IPS-18a (cell line): ENCODE data around the gene LDLRAD2.

Experiments used
- H3K27ac ChIP-seq: one replicate; pipeline ENCODE4 v1.5.1; 2013; ENCODE audit warnings: low read length
- H3K27me3 ChIP-seq: one replicate; pipeline ENCODE4 v1.6.1; 2013; ENCODE audit warnings: mild to moderate bottlenecking, low read length; ENCODE audit not compliant: control insufficient read depth, insufficient read depth
- H3K36me3 ChIP-seq: one replicate; pipeline ENCODE4 v1.6.1; 2013; ENCODE audit warnings: low read depth, low read length; ENCODE audit not compliant: control insufficient read depth
- H3K4me1 ChIP-seq: one replicate; pipeline ENCODE4 v1.6.1; 2013; ENCODE audit warnings: low read depth, low read length; ENCODE audit not compliant: control insufficient read depth
- H3K4me3 ChIP-seq: one replicate; pipeline ENCODE4 v1.5.1; 2013; ENCODE audit warnings: low read length
- H3K9ac ChIP-seq: one replicate; pipeline ENCODE4 v1.6.1; 2013; ENCODE audit warnings: mild to moderate bottlenecking, low read length, moderate library complexity
- H3K9me3 ChIP-seq: one replicate; pipeline ENCODE4 v1.6.1; 2013; ENCODE audit warnings: low read depth, low read length; ENCODE audit not compliant: control insufficient read depth

Gene LDLRAD2

DNA sequence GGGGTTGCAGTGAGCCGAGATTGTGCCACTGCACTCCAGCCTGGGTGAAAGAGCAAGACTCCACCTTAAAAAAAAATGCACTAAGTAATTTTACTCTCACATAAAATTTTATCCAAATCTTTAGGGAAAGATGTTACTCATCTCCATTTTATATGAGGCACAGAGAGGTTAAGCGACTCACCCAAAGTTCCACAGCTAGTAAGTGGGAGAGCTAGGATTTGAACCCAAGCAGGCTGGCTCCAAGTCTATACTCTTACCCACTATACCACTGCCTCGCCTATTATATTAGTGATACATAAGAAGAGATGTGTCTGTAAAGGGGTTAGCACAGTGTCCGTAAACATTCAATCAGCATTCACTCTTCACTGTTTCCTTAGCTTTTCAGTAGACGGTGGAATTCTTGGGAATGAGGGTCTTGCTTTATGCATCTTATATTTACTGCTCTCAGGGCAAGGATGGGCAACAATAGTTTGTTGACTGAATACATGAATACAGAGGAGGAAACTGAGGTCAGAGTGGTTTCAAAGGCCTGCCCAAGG lies 15.1 kb downstream of the LDLRAD2 start:
- Histone ChIP-seq H3K4me3 (no peak overlapping the region), H3K27ac (no peak overlapping the region), H3K4me1 (no peaks in the 10 kb centered on the region), H3K9ac (no peak overlapping the region), H3K9me3 (no peaks in the 10 kb centered on the region), H3K27me3 (no peaks in the 10 kb centered on the region), H3K36me3 (peaks cover 28% of the 10 kb centered on the region)

DNA sequence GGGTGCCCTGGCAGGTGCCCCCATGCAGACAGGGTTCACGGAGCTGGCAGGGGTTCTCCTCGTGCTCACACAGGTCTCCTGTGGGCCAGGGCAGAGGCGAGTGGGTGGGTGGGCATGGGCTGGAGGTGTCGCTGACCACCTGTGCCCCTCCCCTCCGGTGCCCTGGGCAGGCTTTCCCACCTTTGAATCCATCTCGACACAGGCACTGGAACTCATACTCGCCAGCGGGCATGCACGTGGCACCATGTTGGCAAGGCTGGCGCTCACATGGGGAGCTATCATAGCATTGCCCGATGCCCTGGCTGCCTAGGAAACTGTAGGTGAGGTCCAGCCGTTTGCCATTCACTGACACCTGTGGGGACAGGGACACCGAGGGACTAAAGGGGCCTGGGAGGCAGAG lies 16.0 kb downstream of the LDLRAD2 start:
- H3K27ac ChIP-seq, result no peak overlapping the region
- peaks cover 32% of the 10 kb centered on the region for H3K36me3 ChIP-seq
- no peaks in the 10 kb centered on the region for H3K27me3 ChIP-seq
- no peak overlapping the region for H3K4me3 ChIP-seq
- H3K4me1 ChIP-seq, result no peaks in the 10 kb centered on the region
- H3K9ac ChIP-seq, result no peak overlapping the region
- H3K9me3 ChIP-seq, result no peaks in the 10 kb centered on the region

GRCh38 chr1:21828506-21829210 lies 16.6 kb downstream of the LDLRAD2 start:
- H3K27me3 ChIP-seq, result no peaks in the 10 kb centered on the region
- no peaks in the 10 kb centered on the region for H3K4me1 ChIP-seq
- peaks cover 38% of the 10 kb centered on the region for H3K36me3 ChIP-seq
- no peak overlapping the region for H3K9ac ChIP-seq
- H3K27ac ChIP-seq, result no peak overlapping the region
- no peaks in the 10 kb centered on the region for H3K9me3 ChIP-seq
- no peak overlapping the region for H3K4me3 ChIP-seq

DNA sequence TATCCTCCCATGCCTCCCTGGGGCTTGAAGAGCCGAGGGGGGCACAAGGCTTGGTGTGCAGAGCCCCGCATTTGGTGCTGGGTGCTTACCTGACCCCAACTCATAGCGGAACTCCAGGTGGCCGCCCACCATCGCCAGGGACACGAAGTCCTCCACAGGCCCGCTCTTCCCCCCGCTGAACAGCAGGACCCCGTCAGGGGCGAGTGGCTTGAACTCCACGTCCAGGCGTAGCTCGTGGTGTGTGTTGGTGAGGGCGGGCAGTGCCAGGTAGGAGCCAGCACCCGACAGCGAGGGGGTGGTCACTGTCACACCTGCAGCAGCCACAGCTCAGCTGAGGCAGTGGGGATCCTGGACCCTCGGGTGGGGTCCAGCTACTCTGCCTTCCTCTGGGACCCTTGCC lies 17.2 kb downstream of the LDLRAD2 start:
- Histone ChIP-seq H3K4me3 (no peak overlapping the region), H3K4me1 (no peaks in the 10 kb centered on the region), H3K9me3 (no peaks in the 10 kb centered on the region), H3K9ac (no peak overlapping the region), H3K27ac (no peak overlapping the region), H3K27me3 (no peaks in the 10 kb centered on the region), H3K36me3 (peaks cover 45% of the 10 kb centered on the region)

DNA sequence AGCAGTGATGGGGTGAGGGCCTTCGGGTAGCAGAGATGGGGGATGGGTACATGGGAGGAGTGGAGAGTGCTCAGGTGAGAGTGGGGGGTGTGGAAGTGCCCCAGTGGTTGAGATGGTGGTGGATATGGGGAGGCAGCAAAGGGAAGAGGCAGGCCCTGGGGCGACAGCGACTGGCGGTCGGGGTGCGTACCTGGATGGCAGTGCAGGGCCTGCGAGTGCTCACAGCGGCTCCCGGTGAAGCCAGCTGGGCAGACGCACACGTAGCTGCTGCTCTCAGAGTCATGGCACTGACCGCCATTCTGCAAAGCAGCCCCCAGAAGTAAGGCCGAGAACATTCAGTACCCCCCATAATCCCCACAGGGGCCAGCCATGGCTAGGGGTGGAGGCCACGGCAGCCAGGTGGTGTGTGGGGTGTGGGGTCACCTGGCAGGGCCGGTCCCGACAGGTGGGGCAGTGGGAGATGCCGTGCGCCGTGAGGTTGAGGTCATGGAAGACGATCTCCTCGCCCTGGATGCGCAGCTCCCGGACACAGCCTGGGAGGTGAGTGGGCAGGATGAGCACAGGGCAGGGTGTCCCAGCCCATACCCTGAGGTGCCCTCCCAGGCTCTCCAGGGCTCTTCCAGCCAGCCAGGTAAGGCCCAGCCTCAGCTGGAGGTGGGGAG lies 18.9 kb downstream of the LDLRAD2 start:
- Histone ChIP-seq H3K36me3 (peaks cover 56% of the 10 kb centered on the region), H3K4me1 (no peaks in the 10 kb centered on the region), H3K27me3 (no peaks in the 10 kb centered on the region), H3K9ac (no peak overlapping the region), H3K9me3 (no peaks in the 10 kb centered on the region), H3K4me3 (no peak overlapping the region), H3K27ac (no peak overlapping the region)

- Histone ChIP-seq H3K36me3 (peaks cover 58% of the 10 kb centered on the region), H3K27ac (no peak overlapping the region)
Observed at GRCh38 chr1:21831454-21831970, 19.4 kb downstream of the LDLRAD2 start.

DNA sequence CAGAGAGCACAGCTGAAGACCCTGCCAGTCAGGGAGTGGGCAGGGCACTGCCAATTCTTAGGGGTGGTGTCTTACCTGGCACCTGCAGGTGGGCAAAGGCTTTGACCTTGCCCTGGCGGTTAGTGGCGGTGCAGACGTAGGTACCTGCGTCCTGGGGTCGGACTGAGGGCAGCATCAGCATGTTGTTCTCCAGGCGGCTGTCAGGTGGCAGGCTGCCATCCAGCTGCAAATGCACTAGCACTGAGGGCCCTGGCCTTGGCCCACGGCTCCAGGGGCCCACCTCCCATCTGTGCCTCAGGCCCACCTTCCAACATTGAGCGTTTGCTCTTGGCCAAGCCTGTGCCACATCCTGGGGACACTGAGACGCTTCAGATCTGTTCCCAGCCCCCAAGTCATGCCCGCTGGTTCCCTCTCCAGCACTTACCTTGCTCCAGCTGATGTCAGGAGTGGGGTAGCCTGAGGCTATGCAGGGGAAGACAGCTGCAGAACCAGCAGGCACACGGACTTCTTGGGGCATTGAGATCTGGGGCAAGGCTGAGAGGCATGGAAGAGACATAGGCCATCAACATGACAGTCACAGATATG lies 21.4 kb downstream of the LDLRAD2 start:
- Histone ChIP-seq H3K27me3 (no peaks in the 10 kb centered on the region), H3K9ac (no peak overlapping the region), H3K27ac (no peak overlapping the region), H3K4me1 (no peaks in the 10 kb centered on the region), H3K9me3 (no peaks in the 10 kb centered on the region), H3K36me3 (peaks cover 55% of the 10 kb centered on the region), H3K4me3 (no peak overlapping the region)

More at GRCh38 chr1:21831454-21831970, 19.4 kb downstream of the LDLRAD2 start:
- no peaks in the 10 kb centered on the region for H3K4me1 ChIP-seq
- no peaks in the 10 kb centered on the region for H3K27me3 ChIP-seq
- H3K4me3 ChIP-seq, result no peak overlapping the region
- no peak overlapping the region for H3K9ac ChIP-seq
- H3K9me3 ChIP-seq, result no peaks in the 10 kb centered on the region

DNA sequence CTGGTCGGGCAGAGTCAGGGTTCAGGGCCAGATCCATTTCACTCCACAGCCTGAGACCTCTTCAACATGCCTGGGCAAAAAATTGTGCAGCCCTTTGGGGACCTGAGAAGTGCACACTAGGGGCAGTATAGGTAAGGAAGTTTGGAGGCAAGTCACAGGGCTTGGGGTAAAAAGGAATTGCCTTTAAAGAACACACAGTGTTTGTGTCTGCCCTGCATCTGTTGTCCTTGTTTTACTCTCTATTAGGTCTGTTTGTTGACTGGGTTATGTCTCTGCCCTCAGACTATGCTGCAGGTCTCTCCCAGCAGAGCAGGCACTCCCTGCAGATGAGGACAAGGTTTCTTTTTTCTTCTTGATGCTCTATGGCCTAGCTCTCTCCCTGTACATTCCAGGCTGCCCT lies 22.0 kb downstream of the LDLRAD2 start:
- Histone ChIP-seq H3K27ac (no peak overlapping the region), H3K9ac (no peak overlapping the region), H3K27me3 (no peaks in the 10 kb centered on the region), H3K4me1 (no peaks in the 10 kb centered on the region), H3K4me3 (no peak overlapping the region), H3K9me3 (no peaks in the 10 kb centered on the region), H3K36me3 (peaks cover 54% of the 10 kb centered on the region)

- H3K4me1 ChIP-seq, result no peaks in the 10 kb centered on the region
- H3K36me3 ChIP-seq, result peaks cover 54% of the 10 kb centered on the region
- H3K9ac ChIP-seq, result no peak overlapping the region
- no peak overlapping the region for H3K27ac ChIP-seq
- no peaks in the 10 kb centered on the region for H3K9me3 ChIP-seq
- no peaks in the 10 kb centered on the region for H3K27me3 ChIP-seq
- H3K4me3 ChIP-seq, result no peak overlapping the region
Observed at GRCh38 chr1:21834666-21835065, 22.6 kb downstream of the LDLRAD2 start.

DNA sequence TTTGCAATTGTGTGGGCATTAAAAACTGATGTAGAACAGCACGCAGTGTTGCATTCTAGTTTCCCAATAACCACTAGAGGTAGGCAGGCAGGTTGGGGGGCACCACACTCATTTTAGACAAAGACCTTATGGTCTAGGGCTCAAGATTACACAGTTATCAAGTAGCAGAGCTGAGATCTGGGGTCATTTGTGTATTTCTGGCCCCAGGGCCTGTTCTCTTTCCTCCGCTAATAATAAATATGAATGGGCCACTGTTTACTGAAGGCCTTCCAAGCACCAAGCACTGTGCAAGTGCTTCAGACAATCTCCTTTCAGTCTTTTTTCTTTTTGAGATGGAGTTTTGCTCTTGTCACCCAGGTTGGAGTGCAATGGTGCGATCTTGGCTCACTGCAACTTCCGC lies 23.9 kb downstream of the LDLRAD2 start:
- Histone ChIP-seq H3K36me3 (peaks cover 54% of the 10 kb centered on the region), H3K27me3 (no peaks in the 10 kb centered on the region), H3K4me3 (no peak overlapping the region), H3K9ac (no peak overlapping the region), H3K27ac (no peak overlapping the region), H3K9me3 (no peaks in the 10 kb centered on the region), H3K4me1 (no peaks in the 10 kb centered on the region)

GRCh38 chr1:21836729-21837128 lies 24.7 kb downstream of the LDLRAD2 start:
- Histone ChIP-seq H3K36me3 (peaks cover 52% of the 10 kb centered on the region), H3K9me3 (no peaks in the 10 kb centered on the region), H3K4me3 (no peak overlapping the region), H3K27ac (no peak overlapping the region), H3K4me1 (no peaks in the 10 kb centered on the region), H3K27me3 (no peaks in the 10 kb centered on the region), H3K9ac (no peak overlapping the region)
